Stimulated activated naive CD8-positive, alpha-beta T cell treated with anti-CD3 and anti-CD28 coated beads, Interleukin-15, Interleukin-2, amounts not matched to agents 100 U/mL and 50 U/mL, for 24 hours (primary cell): ENCODE measurements around the gene GSG1L.
"Not testable (repeated sequence)": the region's sequence is repeated elsewhere in the genome, so short reads cannot be mapped to it uniquely, and the experiment has no call there.

ENCODE experiments used
- ATAC-seq: fragments of 150-1000 bp; cut with Tn5 transposase; one replicate; pipeline ENCODE4 v1.10.0; 2021
- DNase-seq: peaks from one replicate; pipeline ENCODE4 v3.0.0; 2021

The GSG1L gene

GRCh38 chr16:27753563-27753962 lies 310.0 kb downstream of the GSG1L start:
- no peak for DNase-seq
- ATAC-seq = no peak

- ATAC-seq = no peak
- no peak for DNase-seq
Measured at GRCh38 chr16:27752241-27752640, 311.3 kb downstream of the GSG1L start.

- ATAC-seq (no peak), DNase-seq (no peak)
Measured at GRCh38 chr16:27751676-27752075, 311.8 kb downstream of the GSG1L start.

- no peak for DNase-seq
- ATAC-seq = no peak
Measured at GRCh38 chr16:27751233-27751632, 312.3 kb downstream of the GSG1L start.

GRCh38 chr16:27749946-27750345 lies 313.6 kb downstream of the GSG1L start:
- ATAC-seq (no peak), DNase-seq (no peak)

GRCh38 chr16:27749547-27749875 lies 314.0 kb downstream of the GSG1L start:
- no peak for ATAC-seq
- DNase-seq = no peak

GRCh38 chr16:27748868-27749546 lies 314.5 kb downstream of the GSG1L start:
- no peak for ATAC-seq
- DNase-seq = peak; percentile 10

GRCh38 chr16:27747946-27748345 lies 315.6 kb downstream of the GSG1L start:
- DNase-seq (no peak), ATAC-seq (no peak)

GRCh38 chr16:27746076-27746855 lies 317.2 kb downstream of the GSG1L start:
- DNase-seq (no peak), ATAC-seq (no peak)

GRCh38 chr16:27745348-27745747 lies 318.2 kb downstream of the GSG1L start:
- DNase-seq (no peak), ATAC-seq (no peak)

GRCh38 chr16:27743963-27744362 lies 319.6 kb downstream of the GSG1L start:
- ATAC-seq (no peak), DNase-seq (no peak)

GRCh38 chr16:27743001-27743400 lies 320.5 kb downstream of the GSG1L start:
- ATAC-seq, DNase-seq: not testable (repeated sequence)

GRCh38 chr16:27742333-27742732 lies 321.2 kb downstream of the GSG1L start:
- no peak for DNase-seq
- no peak for ATAC-seq

GRCh38 chr16:27740496-27741201 lies 322.9 kb downstream of the GSG1L start:
- DNase-seq (no peak), ATAC-seq (no peak)

GRCh38 chr16:27739606-27740357 lies 323.7 kb downstream of the GSG1L start:
- no peak for ATAC-seq
- DNase-seq = no peak

GRCh38 chr16:27738596-27738995 lies 324.9 kb downstream of the GSG1L start:
- ATAC-seq (no peak), DNase-seq (no peak)
